Activated CD8-positive, alpha-beta memory T cell treated with anti-CD3 and anti-CD28 coated beads for 36 hours (primary cell): ENCODE measurements around the gene TEX52. TPM values are rescaled to one million over a fixed set of nuclear protein-coding genes. Genes with fewer than 3 reads are reported as not detected.

Source experiments
- CTCF ChIA-PET: fragments of 350-600 bp; sonication (Branson Sonifier 250); formaldehyde crosslinking; loops from one replicate; lab custom pipeline; 2021; ENCODE audit warnings: antibody characterized with exemption; lab: Charles Lee
- POLR2A ChIA-PET: fragments of 350-600 bp; sonication (Branson Sonifier 250); formaldehyde crosslinking; loops from one replicate; lab custom pipeline; 2021; ENCODE audit warnings: antibody characterized with exemption; lab: Charles Lee
- total RNA-seq, 2 experiments: library from RNA; stranded (reverse); gene quantifications; one replicate each; pipeline ENCODE4 v1.2.3, GENCODE V29; 2021

Gene TEX52
- total RNA-seq, 2 experiments from 2014 or later = not detected

DNA sequence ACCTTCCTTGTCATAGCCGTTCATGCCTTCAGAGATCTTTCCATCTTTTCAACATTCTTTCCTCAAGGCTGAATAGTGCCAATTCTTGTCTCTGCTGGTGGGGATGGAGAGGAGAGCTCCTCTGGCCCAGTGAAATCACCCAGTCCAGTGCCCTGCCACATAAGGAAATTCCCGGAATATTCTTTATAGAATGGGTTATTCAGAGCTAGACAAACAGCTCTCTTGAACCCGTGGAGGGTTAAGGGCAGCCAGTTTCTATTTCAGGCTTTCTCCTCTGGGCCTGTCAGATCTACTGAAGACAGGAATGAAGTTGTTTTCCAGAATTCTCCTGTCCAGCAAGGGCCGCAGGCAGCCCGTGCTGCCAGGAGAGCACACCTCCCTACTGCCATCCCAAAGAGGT, 13.9 kb downstream of the TEX52 start:
- ChIA-PET CTCF (interaction anchor here (1.5 kb wide), 1 partner anchor 10 kb away, joined by 7 read pairs; no protein-coding TSS in a partner anchor), POLR2A (no interaction called here)

DNA sequence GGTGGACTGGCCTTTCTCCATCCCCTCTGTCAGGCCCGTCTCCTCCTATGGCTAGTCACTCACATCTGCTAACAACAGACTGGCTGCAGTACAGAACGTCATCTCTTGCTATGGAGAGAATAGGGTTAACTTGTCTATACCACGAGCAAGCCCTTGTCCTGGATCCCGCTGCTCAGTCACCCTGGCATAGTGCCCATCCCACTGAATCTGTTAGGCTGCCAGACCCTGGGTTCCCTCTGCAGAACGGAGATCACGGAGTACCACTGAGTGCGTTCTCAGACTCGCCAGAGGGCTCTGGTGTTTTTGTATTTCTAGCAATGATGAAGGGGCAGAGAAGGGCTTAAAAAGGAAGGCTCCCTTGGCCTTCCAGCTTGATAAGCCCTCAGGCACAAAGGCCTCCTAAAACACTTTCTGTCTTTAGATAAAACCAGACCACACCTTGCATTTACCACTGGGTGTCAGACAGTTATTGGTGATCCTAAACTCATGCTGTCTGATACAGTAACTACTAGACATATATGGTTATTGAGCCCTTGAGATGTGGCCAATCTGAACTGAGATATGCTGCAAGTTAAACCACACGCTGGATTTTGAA, 15.7 kb downstream of the TEX52 start:
- ChIA-PET POLR2A (no interaction called here), CTCF (no interaction called here)

DNA sequence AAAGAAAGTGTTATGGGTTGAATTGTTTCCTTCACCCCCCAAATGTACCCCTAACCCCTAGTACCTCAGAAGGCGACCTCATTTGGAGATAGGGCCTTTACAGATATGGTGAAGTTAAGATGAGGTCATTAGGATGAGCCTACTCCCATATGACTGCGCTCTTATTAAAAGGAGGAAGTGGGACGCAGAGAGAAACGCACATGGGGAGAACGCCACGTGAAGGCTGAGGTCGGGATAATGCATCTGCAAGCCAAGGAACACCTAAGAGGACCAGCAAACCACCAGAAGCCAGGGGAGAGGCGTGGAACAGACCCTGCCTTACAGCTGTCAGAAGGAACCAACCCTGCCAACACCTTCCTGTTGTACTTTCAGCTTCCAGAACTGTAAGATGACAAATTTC, 20.3 kb downstream of the TEX52 start:
- POLR2A ChIA-PET = no interaction called here

DNA sequence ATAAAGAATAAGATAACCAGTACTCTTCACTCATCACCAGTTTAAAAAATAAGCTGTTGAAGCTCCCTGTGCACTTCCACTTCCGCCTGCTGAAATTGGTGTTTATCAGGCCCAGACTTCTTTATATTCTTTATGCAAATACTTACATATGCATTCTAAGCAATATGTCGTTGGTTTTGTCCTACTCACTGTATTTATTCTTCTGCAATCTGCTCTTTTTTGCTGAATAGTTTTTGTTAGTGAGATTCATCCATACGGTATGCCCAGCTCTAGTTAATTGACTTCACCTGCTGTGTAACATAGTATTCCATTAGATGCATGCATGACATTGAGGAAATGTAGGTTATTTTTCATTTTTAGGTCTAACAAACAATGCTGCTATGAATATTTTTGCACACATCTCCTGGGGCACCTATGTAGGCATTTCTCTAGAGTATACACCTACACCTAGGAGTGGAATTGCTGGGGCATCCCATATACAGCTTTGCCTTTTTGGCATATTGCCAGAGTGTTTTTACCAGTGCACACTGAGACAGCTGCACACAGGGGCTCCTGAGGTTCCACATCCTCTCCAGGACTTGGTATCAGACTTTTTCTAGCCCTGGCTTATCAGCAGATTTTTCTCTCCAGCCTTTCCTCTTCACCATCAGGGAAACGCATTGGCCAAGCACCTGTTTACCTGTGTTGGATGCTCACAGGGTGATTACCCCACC, 21.0 kb downstream of the TEX52 start:
- ChIA-PET CTCF (interaction anchor here (0.6 kb wide), 1 partner anchor 50 kb away, joined by 6 read pairs; no protein-coding TSS in a partner anchor), POLR2A (no interaction called here)

More for the DNA sequence above, 20.3 kb downstream of the TEX52 start:
- CTCF ChIA-PET = no interaction called here

DNA sequence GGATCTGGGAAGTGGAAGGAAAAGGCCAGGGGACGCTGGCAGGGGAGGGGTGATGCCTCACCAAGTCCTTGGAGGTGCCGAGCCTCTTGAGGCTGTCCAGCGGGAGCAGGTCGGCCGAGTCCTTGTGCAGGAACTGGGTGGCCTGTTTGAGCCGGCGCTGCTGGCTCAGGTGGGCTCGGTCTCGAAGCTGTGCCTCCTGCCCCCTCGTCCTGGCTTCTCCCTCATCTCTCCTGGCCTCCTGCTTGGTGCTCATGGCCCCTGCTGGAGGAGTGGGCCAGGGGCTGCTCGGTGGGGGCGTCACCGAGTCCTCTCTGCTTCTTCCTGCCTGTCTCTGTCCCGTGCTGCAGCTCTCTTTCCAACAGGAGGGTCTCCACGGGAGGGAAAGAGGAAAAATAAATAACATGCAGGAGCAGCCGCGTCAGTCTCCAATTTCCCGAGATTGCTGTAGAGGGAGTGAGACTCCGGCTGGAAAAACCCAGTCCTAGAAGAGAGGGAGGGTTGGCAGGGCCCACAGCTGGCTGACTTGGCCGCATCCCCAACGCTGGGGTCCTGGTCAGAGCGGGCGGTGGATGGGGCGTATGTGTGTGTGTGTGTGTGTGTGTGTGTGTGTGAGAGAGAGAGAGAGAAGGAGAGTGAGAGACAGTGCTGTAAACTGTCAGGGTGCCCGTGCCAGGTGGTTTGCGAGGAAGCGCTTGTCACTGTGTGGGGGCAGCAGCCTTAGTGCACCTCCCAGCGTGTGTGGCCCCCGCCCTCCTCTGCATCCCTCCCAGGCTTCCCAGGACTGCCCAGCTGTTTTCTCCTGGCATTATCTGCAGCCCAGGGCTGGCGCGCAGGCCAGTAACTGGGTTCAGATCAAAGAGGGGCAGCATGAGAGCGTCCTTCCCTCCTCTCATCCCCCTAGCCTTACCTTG, 22.0 kb downstream of the TEX52 start, which contains the start of gene NRIP2:
Gene NRIP2, minus strand, starts transcription at position 455 of the 911 bp plus-strand sequence. Its CDS starts 52 bp downstream, at position 403.
- CTCF ChIA-PET = interaction anchor here (0.6 kb wide), 1 partner anchor 51 kb away, joined by 6 read pairs; no protein-coding TSS in a partner anchor
- POLR2A ChIA-PET = no interaction called here

DNA sequence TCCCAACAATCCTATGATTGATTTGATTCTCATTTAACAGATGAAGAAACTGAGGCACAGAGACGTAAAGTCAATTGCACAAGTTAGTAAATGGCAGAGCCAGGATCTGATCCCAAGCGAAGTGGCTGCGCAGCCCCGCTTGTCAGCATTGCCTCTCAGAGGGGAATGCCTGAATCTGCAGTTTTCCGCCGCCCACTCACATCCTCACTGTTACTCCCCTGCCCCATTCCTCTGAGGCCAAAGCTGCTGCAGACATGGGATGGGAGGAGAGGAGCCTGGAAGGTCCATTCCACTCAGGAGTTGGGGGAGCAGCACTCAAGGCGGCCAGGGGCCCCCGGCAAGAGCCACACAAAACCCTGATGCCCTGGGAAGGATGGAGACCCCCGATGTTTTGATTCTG, 23.0 kb downstream of the TEX52 start:
- POLR2A ChIA-PET = no interaction called here
- CTCF ChIA-PET = interaction anchor here (0.5 to 0.6 kb wide), 2 partner anchors 201 to 238 kb away, joined by 3 to 6 read pairs; no protein-coding TSS in a partner anchor

DNA sequence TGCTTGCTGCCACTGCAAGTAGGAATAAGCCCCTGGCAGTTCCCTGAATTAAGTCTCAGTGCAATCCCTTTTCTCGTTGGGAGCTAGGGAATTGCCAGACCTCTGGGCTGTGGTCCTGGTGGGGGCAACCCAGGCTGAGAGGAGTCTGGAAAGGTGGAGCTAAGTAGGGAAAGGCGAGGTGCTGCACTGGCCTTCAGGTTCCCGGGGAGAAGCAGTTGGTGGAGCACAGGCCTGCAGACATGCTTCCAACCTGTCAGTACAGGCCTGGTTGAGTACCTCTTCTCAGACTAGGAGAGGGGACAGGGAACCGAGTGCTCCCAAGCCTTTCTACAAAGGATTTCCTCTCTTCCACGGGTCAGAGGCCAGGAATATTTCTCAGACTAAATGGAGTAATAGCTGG, 23.5 kb downstream of the TEX52 start:
- POLR2A ChIA-PET = no interaction called here
- CTCF ChIA-PET = interaction anchor here (0.5 to 0.6 kb wide), 2 partner anchors 201 to 239 kb away, joined by 3 to 6 read pairs; no protein-coding TSS in a partner anchor

DNA sequence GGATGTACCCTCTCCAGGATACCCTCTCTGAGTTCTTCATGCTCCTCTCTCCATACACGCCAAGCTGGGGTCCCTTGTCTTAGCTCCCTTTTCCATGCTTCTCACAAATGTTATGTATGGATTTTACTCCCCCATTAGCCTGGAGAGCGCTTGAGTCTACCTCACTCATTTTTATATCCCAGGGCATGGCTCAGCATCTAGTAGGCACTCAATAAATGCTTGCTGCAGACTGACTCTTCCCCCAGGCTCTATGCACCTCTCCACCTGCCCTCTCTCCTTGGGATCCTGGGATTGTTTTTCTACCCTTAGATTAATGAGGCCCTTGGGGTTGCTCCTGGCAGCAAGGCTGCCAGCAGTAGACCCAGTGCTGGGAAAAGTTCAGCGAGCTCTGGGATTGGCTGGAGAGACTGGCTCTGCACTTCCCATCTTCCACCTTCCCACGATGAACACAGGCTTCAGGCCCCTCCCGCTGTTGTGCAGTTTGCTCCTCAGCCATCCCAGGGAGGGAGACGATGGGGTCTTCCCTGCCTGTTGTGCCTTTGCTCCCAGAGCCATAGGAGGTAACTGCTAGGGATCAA, 24.2 kb downstream of the TEX52 start:
- POLR2A ChIA-PET = no interaction called here
- CTCF ChIA-PET = no interaction called here

DNA sequence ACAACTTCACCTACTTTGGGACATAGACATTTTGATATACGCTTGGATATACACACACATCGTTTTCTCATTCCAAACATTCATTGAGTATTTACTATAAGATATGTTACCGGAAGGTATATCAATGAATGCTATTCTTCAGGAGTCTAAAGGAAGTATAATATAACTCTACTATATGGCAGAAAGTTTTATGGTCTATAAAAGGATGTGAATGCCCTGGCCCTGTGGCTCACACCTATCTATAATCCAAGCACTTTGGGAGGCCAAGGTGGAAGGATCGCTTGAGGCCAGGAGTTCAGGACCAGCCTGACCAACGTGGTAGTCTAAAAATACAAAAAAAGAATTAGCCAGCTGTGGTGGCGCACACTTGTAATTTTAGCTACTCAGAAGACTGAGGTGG, 27.6 kb downstream of the TEX52 start:
- ChIA-PET POLR2A (no interaction called here), CTCF (no interaction called here)

DNA sequence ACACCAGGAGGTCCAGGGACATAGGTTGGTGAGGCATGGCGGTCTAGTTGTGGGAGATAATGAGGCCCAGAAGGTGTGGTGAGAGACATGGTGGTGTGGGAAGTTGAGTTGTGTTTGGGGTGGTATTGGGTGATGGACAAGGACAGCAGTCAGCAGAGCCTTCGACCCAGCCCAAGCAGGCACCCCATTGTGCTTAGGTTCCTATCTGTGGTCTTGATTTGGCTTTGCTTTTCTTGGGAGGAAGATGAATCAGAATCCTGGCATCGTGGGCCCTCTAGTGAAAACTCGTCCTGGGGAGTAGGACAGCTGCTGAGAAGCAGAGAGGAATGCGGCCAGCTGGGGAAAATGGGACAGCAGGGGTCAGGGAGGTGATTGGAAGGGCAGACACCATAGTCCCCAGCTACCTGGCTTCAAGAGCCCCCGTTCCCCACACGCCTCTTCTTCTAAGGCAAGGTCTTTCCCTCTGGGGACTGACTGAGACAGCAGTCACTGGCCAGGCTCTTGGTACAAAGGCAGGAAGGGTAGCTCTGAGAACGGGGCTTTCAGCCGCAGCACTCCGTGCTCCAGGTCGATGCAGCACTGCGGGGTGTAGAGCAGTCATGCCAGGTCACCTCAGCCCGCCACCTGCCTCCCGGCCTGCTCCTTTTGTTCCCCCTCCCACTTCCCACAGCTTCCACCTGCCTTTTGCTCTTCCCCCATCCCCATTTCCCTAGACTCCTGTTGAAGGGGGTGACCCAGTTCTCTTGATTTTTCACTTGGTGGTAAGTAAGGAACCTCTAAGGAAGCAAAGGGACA, 29.9 kb downstream of the TEX52 start:
- ChIA-PET CTCF (no interaction called here), POLR2A (no interaction called here)

DNA sequence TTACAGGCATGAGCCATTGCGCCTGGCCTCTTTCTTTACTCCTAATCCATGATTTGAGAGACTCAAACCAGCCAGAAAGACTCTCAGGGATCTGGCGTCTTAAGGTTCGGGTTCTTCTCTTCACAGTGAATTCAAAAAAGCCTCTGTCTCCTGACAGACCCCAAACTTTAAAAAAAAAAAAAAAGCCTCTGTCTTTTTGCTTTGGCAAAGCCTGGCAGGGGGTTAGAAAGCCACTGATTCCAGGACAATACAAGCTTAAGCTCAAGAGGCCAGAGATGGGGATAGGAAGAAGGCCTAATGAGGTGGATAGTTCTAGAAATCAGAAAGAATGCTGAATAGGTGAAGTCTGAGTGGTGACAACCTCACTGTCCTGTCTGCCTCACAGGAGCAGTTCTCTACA, 30.8 kb downstream of the TEX52 start:
- CTCF ChIA-PET = no interaction called here

DNA sequence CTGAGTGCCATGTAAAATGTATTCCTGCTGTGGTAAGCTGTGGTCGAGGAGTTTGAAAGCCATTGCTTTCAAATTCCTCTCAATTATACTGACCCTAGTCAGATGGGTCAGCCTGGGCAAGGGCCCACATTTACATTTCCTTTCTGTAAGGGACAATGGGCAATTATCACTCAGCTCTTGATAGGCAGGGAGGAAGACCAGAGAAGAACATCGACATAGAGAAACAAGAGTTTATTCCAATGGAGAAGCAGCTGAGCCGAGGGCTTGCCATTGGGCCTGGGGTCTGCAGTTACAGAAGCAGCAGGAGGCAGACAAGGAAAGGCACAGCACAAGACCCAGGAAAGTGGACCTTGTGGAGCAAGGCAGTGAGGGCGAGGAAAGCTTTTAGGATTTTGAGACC, 31.7 kb downstream of the TEX52 start:
- CTCF ChIA-PET = no interaction called here
- POLR2A ChIA-PET = no interaction called here

More for the DNA sequence above, 30.8 kb downstream of the TEX52 start:
- POLR2A ChIA-PET = interaction anchor here (0.6 kb wide), 1 partner anchor 364 kb away, joined by 3 read pairs; no protein-coding TSS in a partner anchor

DNA sequence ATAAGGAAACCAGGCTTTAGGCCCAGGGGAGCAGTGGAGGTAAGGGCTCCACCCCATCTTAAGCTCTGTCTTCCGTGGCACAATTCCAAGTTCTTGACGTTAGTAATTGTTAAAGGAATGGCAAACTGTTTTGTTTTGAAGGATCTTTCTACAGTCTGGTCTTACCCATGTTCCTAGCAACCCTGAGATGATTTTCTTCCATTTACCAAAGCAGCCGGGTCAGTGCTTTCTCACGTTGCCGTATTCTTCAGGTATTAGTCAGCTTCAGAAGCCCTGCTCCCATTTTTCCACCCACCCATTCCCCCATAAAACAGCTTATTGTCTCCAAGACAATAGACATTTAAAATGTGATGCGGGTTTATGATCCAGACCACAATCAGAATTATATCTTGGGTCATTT, 32.3 kb downstream of the TEX52 start:
- POLR2A ChIA-PET = no interaction called here
- CTCF ChIA-PET = no interaction called here

DNA sequence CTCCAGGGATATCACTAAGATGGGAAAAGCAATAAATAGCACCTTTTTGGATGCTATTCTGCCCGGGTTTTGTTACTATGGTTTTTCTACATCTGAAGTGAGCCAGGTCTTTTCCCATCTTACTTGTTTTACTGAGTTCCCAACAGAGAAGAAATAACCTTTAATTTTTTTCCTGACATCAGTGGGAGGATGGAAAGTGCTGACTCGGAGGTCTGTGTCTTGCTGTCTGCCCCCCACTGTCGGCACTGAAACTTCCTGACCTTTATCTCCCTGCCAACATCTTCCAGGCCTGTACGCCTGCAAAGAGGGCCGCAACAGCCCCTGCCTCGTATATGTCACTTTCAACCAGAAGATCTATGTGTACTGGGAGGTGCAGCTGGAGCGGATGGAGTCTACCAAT, 33.4 kb downstream of the TEX52 start:
- ChIA-PET CTCF (no interaction called here), POLR2A (no interaction called here)

DNA sequence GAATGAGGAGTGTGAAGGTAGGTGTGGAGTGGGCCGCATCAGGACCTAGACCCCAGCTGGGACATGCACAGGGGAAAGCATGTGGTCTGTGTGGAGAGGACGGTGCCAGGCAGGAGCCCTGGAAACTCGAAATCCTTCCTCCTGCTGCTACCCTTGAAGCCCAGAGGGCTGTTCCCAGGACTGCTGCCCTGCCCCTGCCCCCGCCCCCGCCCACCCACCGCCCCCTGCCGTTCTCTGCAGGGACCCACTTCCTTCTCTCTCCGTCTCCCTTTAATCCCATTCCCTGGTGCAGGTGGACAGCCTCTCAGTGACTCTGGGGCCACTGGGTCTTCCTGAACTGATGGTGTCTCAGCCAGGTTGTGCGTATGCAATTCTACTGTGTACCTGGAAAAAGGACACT, 36.4 kb downstream of the TEX52 start:
- ChIA-PET POLR2A (no interaction called here), CTCF (interaction anchor here (1.2 kb wide), 1 partner anchor 253 kb away, joined by 4 read pairs; no protein-coding TSS in a partner anchor)

DNA sequence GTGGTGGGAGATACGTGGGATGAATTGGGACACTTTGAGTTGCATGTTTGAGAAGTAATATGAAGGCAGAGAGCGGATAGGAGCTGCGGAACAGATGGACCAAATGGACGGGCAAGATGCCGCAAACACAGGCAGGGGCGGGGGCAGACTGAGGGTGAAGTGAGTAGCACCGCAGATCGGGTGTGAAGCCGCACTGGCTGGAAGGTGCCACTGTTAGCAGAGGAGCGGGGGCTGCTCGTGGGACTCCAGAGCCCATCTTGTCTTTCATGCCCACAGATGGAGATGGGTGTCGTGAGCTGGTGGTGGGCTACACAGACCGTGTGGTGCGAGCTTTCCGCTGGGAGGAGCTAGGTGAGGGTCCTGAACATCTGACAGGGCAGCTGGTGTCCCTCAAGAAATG, 37.0 kb downstream of the TEX52 start:
- CTCF ChIA-PET = interaction anchor here (1.2 kb wide), 1 partner anchor 254 kb away, joined by 4 read pairs; no protein-coding TSS in a partner anchor
- POLR2A ChIA-PET = no interaction called here

DNA sequence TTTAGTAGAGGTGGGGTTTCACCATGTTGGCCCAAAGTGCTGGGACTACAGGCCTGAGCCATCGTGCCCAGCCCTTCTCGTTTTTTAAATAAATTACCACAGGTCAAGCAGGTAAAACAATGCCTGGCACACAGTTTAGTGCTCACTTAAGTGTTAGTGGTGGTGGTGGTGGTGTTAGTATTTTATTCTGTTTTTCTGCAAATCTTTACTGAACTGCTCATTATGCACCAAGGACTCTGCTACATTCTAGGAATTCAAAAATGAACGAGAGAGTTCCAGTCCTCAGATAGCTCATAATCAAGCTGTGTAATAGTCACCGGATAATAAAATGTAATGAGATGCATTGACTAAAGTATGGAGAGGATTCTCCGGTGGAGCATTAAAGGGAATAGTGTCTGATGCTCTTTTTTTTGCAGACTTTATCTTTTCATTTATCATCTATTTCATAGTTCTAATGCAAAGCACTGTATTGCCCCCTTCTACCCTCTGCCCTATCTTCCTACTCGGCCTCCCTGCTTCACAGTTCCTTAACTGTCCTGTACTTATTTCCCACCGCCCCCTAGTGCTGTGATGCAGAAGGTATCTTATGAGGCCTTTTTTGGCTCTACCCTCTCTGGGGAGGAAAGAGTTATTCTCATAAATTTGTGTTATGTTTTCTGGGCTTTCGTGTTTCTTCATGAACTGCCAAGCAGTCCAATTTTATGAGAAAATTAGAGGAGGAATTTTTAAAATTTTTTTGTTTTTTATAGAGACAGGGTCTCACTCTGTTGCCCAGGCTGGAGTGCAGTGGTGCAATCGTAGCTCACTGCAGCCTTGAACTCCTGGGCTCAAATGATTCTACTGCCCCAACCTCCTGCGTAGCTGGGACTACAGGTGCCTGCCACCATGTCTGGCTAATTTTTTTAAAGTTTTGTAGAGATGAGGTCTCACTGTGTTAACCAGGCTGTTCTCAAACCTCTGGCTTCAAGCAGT, 43.3 kb downstream of the TEX52 start:
- ChIA-PET CTCF (interaction anchor here (0.8 to 2.0 kb wide), 6 partner anchors 16 to 130 kb away, joined by 3 to 6 read pairs (median 3); no protein-coding TSS in a partner anchor), POLR2A (interaction anchor here (0.7 kb wide), 1 partner anchor 63 kb away, joined by 3 read pairs; the partner anchor contains the start of genes FOXM1 and RHNO1)
